Endothelial cell of umbilical vein (primary cell): ENCODE data around the gene MED28. TPM values are rescaled to one million over a fixed set of nuclear protein-coding genes. Genes with fewer than 3 reads are reported as not detected.
A peak's percentile ranks its signal among the peaks of the same experiment; 100 is the strongest.

Source experiments
- BruUV-seq: library from RNA; stranded (reverse); fragments of 400-500 nt; replicated peaks from 2 replicates; lab custom pipeline; 2021; lab: Mats Ljungman, UMichigan
- CTCF ChIA-PET: fragments of 300-600, 350-600 bp; sonication (Branson Sonifier 250); formaldehyde crosslinking; loops from one replicate; lab custom pipeline; 2021; ENCODE audit warnings: antibody characterized with exemption, inconsistent platforms; lab: Charles Lee
- POLR2A ChIA-PET: fragments of 300-600, 350-600 bp; sonication (Branson Sonifier 250); formaldehyde crosslinking; loops from one replicate; lab custom pipeline; 2021; ENCODE audit warnings: antibody characterized with exemption, inconsistent platforms; lab: Charles Lee
- DNase-seq: peaks from one replicate; pipeline ENCODE4 v3.0.0-alpha.2; 2011; ENCODE audit warnings: low read depth, low spot score
- FAIRE-seq: peaks from 2 replicates; lab custom pipeline; 2011; peaks lifted over from hg19 to GRCh38; lab: Jason Lieb, UNC
- H2AFZ ChIP-seq: 2 replicates; pipeline ENCODE4 v1.6.0; 2012; ENCODE audit warnings: low read depth, low read length, control low read depth, inconsistent platforms
- H3K27ac ChIP-seq: 2 replicates; pipeline ENCODE4 v1.5.1; 2011; ENCODE audit warnings: low read depth, mild to moderate bottlenecking, control low read depth, low read length, moderate library complexity; ENCODE audit not compliant: insufficient read depth
- H3K27me3 ChIP-seq, 2 experiments: 2 replicates each; pipeline versions ENCODE4 v1.6.0 to v1.6.1; 2011; ENCODE audit warnings: low read length in 2 of 2, mixed read lengths in 1 of 2; ENCODE audit not compliant: control insufficient read depth in 2 of 2, insufficient read depth in 2 of 2
- H3K36me3 ChIP-seq, 2 experiments: 2 replicates in 1 of 2; 3 replicates in 1 of 2; pipeline ENCODE4 v1.5.1; 2011; ENCODE audit warnings: low read length in 2 of 2, mild to moderate bottlenecking in 1 of 2, moderate library complexity in 1 of 2; ENCODE audit not compliant: control insufficient read depth in 2 of 2, insufficient read depth in 2 of 2; ENCODE audit errors: extremely low read depth in 1 of 2
- H3K4me1 ChIP-seq: 3 replicates; pipeline ENCODE4 v1.5.1; 2011; ENCODE audit warnings: mild to moderate bottlenecking, low read length; ENCODE audit not compliant: control insufficient read depth, insufficient read depth; ENCODE audit errors: extremely low read depth
- H3K4me2 ChIP-seq: 2 replicates; pipeline ENCODE4 v1.6.1; 2011; ENCODE audit warnings: low read length, control low read depth, mixed read lengths; ENCODE audit not compliant: insufficient read depth
- H3K4me3 ChIP-seq, 3 experiments: fragments of 200-600 bp in 1 of 3; sonication (generic), shearing (Covaris generic) in 1 of 3; replicated peaks in 1 of 3; 2 replicates each; pipeline ENCODE4 v1.5.1; 2011 to 2016; ENCODE audit warnings: control low read depth in 3 of 3, low read length in 3 of 3, mild to moderate bottlenecking in 2 of 3, inconsistent platforms in 1 of 3, low read depth in 1 of 3, moderate library complexity in 1 of 3; ENCODE audit not compliant: insufficient read depth in 1 of 3
- H3K79me2 ChIP-seq: 2 replicates; pipeline ENCODE4 v1.6.0; 2012; ENCODE audit warnings: low read length, inconsistent platforms; ENCODE audit not compliant: control insufficient read depth, insufficient read depth
- H3K9ac ChIP-seq: replicated peaks from 2 replicates; pipeline ENCODE3; 2011; ENCODE audit warnings: low read length, control low read depth; ENCODE audit not compliant: insufficient read depth; ENCODE audit errors: extremely low read depth
- H3K9me1 ChIP-seq: replicated peaks from 3 replicates; pipeline ENCODE4 v1.6.0; 2011; ENCODE audit warnings: mild to moderate bottlenecking, low read length; ENCODE audit not compliant: control insufficient read depth, insufficient read depth; ENCODE audit errors: extremely low read depth
- H3K9me3 ChIP-seq: replicated peaks from 2 replicates; pipeline ENCODE4 v1.5.1; 2012; ENCODE audit warnings: low read length, inconsistent platforms; ENCODE audit not compliant: control insufficient read depth, insufficient read depth
- H4K20me1 ChIP-seq: replicated peaks from 2 replicates; pipeline ENCODE3; 2011; ENCODE audit warnings: mild to moderate bottlenecking, low read length; ENCODE audit not compliant: control insufficient read depth, insufficient read depth; ENCODE audit errors: extremely low read depth
- CTCF ChIP-seq, 2 donors: IDR thresholded peaks; 1 replicate in 1 of 2; 2 replicates in 1 of 2; pipeline ENCODE4 v1.5.1; 2011; ENCODE audit warnings: low read length in 2 of 2, mild to moderate bottlenecking in 2 of 2, moderate library complexity in 2 of 2, control low read depth in 1 of 2, inconsistent platforms in 1 of 2, low read depth in 1 of 2; ENCODE audit not compliant: insufficient read depth in 1 of 2; ENCODE audit errors: extremely low read depth in 1 of 2
- EZH2 ChIP-seq: IDR thresholded peaks from 2 replicates; pipeline ENCODE4 v1.6.1; 2012; ENCODE audit warnings: borderline replicate concordance, low read depth, mild to moderate bottlenecking, moderate library complexity, low read length, inconsistent platforms; ENCODE audit not compliant: severe bottlenecking
- FOS ChIP-seq: IDR thresholded peaks from 2 replicates; pipeline ENCODE4 v1.6.1; 2011; ENCODE audit warnings: mild to moderate bottlenecking, low read length, moderate library complexity, borderline replicate concordance; ENCODE audit not compliant: insufficient read depth
- GATA2 ChIP-seq: IDR thresholded peaks from 2 replicates; pipeline ENCODE4 v1.7.0; 2011; ENCODE audit warnings: low read depth, mild to moderate bottlenecking, moderate library complexity, mixed read lengths, low read length; ENCODE audit not compliant: insufficient read length, insufficient read depth
- JUN ChIP-seq: IDR thresholded peaks from 2 replicates; pipeline ENCODE4 v1.6.1; 2011; ENCODE audit warnings: borderline replicate concordance, low read depth; ENCODE audit not compliant: insufficient read length, insufficient read depth
- MYC ChIP-seq: IDR thresholded peaks from one replicate; pipeline ENCODE4 v1.6.1; 2011; ENCODE audit warnings: mild to moderate bottlenecking, low read depth, low read length
- POLR2A ChIP-seq: IDR thresholded peaks from 2 replicates; pipeline ENCODE4 v1.6.1; 2012; ENCODE audit warnings: low read depth, mild to moderate bottlenecking, control low read depth, low read length
- POLR2AphosphoS5 ChIP-seq: IDR thresholded peaks from 2 replicates; pipeline ENCODE4 v1.6.1; 2012; ENCODE audit warnings: low read depth, mild to moderate bottlenecking, control low read depth, low read length, moderate library complexity; ENCODE audit not compliant: insufficient read depth
- dilution Hi-C: fragments of 300-500 bp; cut with MboI; formaldehyde crosslinking; loops from one replicate; pipeline ENCODE4 v1.15.0; 2019; ENCODE audit warnings: low sequenced_read_pairs; ENCODE audit not compliant: extremely low pct_ligation_motif_present
- intact Hi-C: fragments of 100-400 bp; cut with micrococcal nuclease; formaldehyde crosslinking; loops from one replicate; pipeline ENCODE4 v1.10.0; 2022
- polyA plus RNA-seq, 4 experiments: library from polyadenylated mRNA; depleted of rRNA in 3 of 4; stranded (reverse) in 3 of 4; unstranded in 1 of 4; fragments of >200 nt; gene quantifications; 2 replicates each; pipeline versions ENCODE4 v1.2.1 to v1.2.3, GENCODE V29; 2011 to 2012; ENCODE audit warnings: missing spikeins in 1 of 4
- total RNA-seq: library from RNA; stranded (reverse); gene quantifications from 2 replicates; pipeline ENCODE4 v1.2.3, GENCODE V29; 2021
- TF ChIP-seq, protein P1 (sequence below): IDR thresholded peaks from 2 replicates; pipeline ENCODE4 v1.6.1; 2011; ENCODE audit not compliant: insufficient read depth, insufficient read length

MED28 gene
- total and polyA plus RNA-seq, 2 donors (not counting 3 experiments of a cell fraction or from before 2014, with no cell fraction given) = 10.0 to 49.1 TPM

DNA sequence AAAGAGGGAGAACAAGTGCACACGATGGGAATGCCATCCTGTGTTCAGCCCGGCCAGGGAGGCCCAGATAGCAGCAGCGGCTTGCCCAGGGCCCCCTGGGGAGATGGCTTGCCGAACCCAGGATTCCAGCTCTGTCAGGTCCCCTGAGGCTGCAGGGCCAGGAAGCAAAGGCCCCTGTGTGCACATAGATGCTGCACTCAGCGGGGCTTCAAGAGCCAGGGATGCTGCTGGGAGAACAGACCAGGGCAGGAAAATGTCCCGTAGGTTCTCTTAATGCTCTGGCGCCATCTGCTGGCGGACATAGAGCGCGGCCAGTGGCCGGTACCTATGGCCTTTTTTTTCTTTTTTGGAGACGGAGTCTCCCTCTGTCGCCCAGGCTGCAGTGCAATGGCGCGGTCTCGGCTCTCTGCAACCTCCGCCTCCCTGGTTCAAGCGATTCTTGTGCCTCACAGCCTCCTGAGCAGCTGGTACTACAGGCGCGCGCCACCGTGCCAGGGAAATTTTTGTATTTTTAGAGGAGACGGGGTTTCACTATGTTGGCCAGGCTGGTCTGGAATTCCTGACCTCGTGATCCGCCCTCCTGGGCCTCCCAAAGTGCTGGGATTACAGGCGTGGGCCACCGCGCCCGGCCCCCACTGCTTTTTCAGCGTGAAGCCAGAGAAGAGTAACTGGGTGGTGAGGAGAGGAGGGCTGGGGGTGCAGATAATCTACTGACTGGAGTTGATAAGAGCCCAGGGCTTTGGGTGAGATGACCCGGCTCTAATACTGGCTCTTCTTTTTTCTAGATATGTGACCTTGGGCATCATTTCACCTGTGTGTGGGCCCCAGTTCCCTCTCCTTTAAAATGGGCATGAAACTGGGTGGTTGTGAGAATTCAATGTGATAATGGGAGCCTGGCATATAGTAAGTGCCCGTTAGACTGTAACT lies 22.5 kb downstream of the MED28 start:
- Histone ChIP-seq H3K79me2 (no peaks in the 10 kb centered on the region), H3K4me1 (no peaks in the 10 kb centered on the region), H3K9ac (no peak overlapping the region), H3K36me3 (peaks cover 9 to 17% of the 10 kb centered on the region in 2 experiments), H3K27ac (no peak overlapping the region), H3K27me3 (no peaks in the 10 kb centered on the region), H2AFZ (no peak overlapping the region), H3K9me1 (no peaks in the 10 kb centered on the region), H4K20me1 (no peaks in the 10 kb centered on the region), H3K4me2 (no peak overlapping the region), H3K4me3 (no peak overlapping the region), H3K9me3 (no peaks in the 10 kb centered on the region)
- no TSS peak for BruUV-seq
- ChIA-PET CTCF (interaction anchor here (0.8 to 3.3 kb wide), 8 partner anchors 20 to 164 kb away, joined by 3 to 35 read pairs (median 4); partner anchors contain the start of genes LAP3 and MED28), POLR2A (no interaction called here)
- peak; percentile 92 for FAIRE-seq
- TF ChIP-seq CTCF (IDR thresholded peaks at IDR 0.05; ENCODE audit: extremely low read depth in 1 of 2, insufficient read depth in 1 of 2, low read depth in 1 of 2, low read length in 2 of 2) (peak; percentile 79 to 93), POLR2AphosphoS5 (no peak)
- peak; percentile 56 for DNase-seq
- intact Hi-C loops = loop anchor here (1.0 to 5.0 kb wide), 5 partner anchors 22 to 956 kb away; partner anchors contain the start of genes DCAF16, MED28 and NCAPG
- dilution Hi-C loops = no loop called here

- H3K27ac ChIP-seq = no peak overlapping the region
- no peak overlapping the region for H2AFZ ChIP-seq
- FAIRE-seq (no peak), DNase-seq (no peak)
- BruUV-seq = no TSS peak
- H3K4me1 ChIP-seq = no peaks in the 10 kb centered on the region
- ChIA-PET CTCF (interaction anchor here (0.9 kb wide), 1 partner anchor 62 kb away, joined by 3 read pairs; the partner anchor contains the start of gene LAP3), POLR2A (no interaction called here)
- peaks cover 0 to 10% of the 10 kb centered on the region in 2 experiments for H3K36me3 ChIP-seq
- dilution Hi-C loops = no loop called here
- H3K9me1 ChIP-seq = no peaks in the 10 kb centered on the region
- no peak overlapping the region for H3K9ac ChIP-seq
- H3K9me3 ChIP-seq = no peaks in the 10 kb centered on the region
- TF ChIP-seq, protein P1, sequence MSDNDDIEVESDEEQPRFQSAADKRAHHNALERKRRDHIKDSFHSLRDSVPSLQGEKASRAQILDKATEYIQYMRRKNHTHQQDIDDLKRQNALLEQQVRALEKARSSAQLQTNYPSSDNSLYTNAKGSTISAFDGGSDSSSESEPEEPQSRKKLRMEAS = no peak
- TF ChIP-seq CTCF (IDR thresholded peaks at IDR 0.05; ENCODE audit: extremely low read depth in 1 of 2, insufficient read depth in 1 of 2, low read depth in 1 of 2, low read length in 2 of 2) (no peak), POLR2A (no peak), GATA2 (no peak), POLR2AphosphoS5 (no peak), EZH2 (no peak), FOS (no peak), MYC (no peak), JUN (no peak)
- no peaks in the 10 kb centered on the region for H3K27me3 ChIP-seq
- no peak overlapping the region for H3K4me3 ChIP-seq
- H3K79me2 ChIP-seq = no peaks in the 10 kb centered on the region
- intact Hi-C loops = loop anchor here (5.0 kb wide), 1 partner anchor 173 kb away; the partner anchor contains the start of genes DCAF16 and NCAPG
- H3K4me2 ChIP-seq = no peak overlapping the region
- no peaks in the 10 kb centered on the region for H4K20me1 ChIP-seq
These were observed 24.7 kb downstream of the MED28 start for GRCh38 chr4:17639136-17639535.
